ENCODE data around the gene SIRT2.
"Not testable (repeated sequence)": the region's sequence is repeated elsewhere in the genome, so short reads cannot be mapped to it uniquely, and the experiment has no call there.

Gene SIRT2

GRCh38 chr19:38880882-38881609 is 18.4 kb downstream of the SIRT2 start:
- H3K36me3 Mint-ChIP-seq (ENCODE audit: insufficient read depth): peaks cover 25% of the 10 kb centered on the region
- no peaks in the 10 kb centered on the region for H3K9me3 Mint-ChIP-seq
- peak overlapping the region; percentile 71 for H3K27ac Mint-ChIP-seq (ENCODE audit: low read depth)
- ATAC-seq (replicated peaks; ENCODE audit: extremely low read depth, poor library complexity, severe bottlenecking) (no peak), DNase-seq (ENCODE audit: low spot score in 2 of 2) (no peak)
- H3K27me3 Mint-ChIP-seq: no peaks in the 10 kb centered on the region
- H3K4me1 Mint-ChIP-seq: peaks cover 30% of the 10 kb centered on the region
- H3K4me3 Mint-ChIP-seq: no peak overlapping the region

- Mint-ChIP-seq H3K27me3 (no peaks in the 10 kb centered on the region), H3K9me3 (no peaks in the 10 kb centered on the region), H3K4me1 (peaks cover 31% of the 10 kb centered on the region), H3K4me3 (peak overlapping the region; percentile 46), H3K27ac (ENCODE audit: low read depth) (no peak overlapping the region), H3K36me3 (ENCODE audit: insufficient read depth) (peaks cover 26% of the 10 kb centered on the region)
- no peak for ATAC-seq (replicated peaks; ENCODE audit: extremely low read depth, poor library complexity, severe bottlenecking)
- no peak for DNase-seq (ENCODE audit: low spot score in 2 of 2)
Measured at GRCh38 chr19:38880076-38880881, 19.1 kb downstream of the SIRT2 start.

GRCh38 chr19:38879400-38879751 is 20.0 kb downstream of the SIRT2 start:
- H3K4me3 Mint-ChIP-seq: peak overlapping the region; percentile 46
- H3K27me3 Mint-ChIP-seq: no peaks in the 10 kb centered on the region
- no peak for ATAC-seq (replicated peaks; ENCODE audit: extremely low read depth, poor library complexity, severe bottlenecking)
- H3K4me1 Mint-ChIP-seq: peaks cover 31% of the 10 kb centered on the region
- H3K27ac Mint-ChIP-seq (ENCODE audit: low read depth): no peak overlapping the region
- no peaks in the 10 kb centered on the region for H3K9me3 Mint-ChIP-seq
- H3K36me3 Mint-ChIP-seq (ENCODE audit: insufficient read depth): peaks cover 26% of the 10 kb centered on the region
- no peak for DNase-seq (ENCODE audit: low spot score in 2 of 2)

- H3K27ac Mint-ChIP-seq (ENCODE audit: low read depth): peak overlapping the region; percentile 98
- H3K9me3 Mint-ChIP-seq: no peaks in the 10 kb centered on the region
- peaks cover 26% of the 10 kb centered on the region for H3K36me3 Mint-ChIP-seq (ENCODE audit: insufficient read depth)
- no peaks in the 10 kb centered on the region for H3K27me3 Mint-ChIP-seq
- DNase-seq (ENCODE audit: low spot score in 2 of 2): no peak
- ATAC-seq (replicated peaks; ENCODE audit: extremely low read depth, poor library complexity, severe bottlenecking): no peak
- H3K4me3 Mint-ChIP-seq: peak overlapping the region; percentile 81
- H3K4me1 Mint-ChIP-seq: peaks cover 31% of the 10 kb centered on the region
Measured at GRCh38 chr19:38878575-38879399, 20.6 kb downstream of the SIRT2 start.

GRCh38 chr19:38877781-38878574 is 21.4 kb downstream of the SIRT2 start, which contains the start of gene RINL:
RINL (minus strand) TSS chr19:38878275; CDS start chr19:38876742, 1,533 bp downstream.
- H3K4me1 Mint-ChIP-seq: peaks cover 31% of the 10 kb centered on the region
- H3K9me3 Mint-ChIP-seq: no peaks in the 10 kb centered on the region
- peak within 1 kb of the TSS; percentile 81 for H3K4me3 Mint-ChIP-seq
- DNase-seq (ENCODE audit: low spot score in 2 of 2) (peak; percentile 45 to 50), ATAC-seq (replicated peaks; ENCODE audit: extremely low read depth, poor library complexity, severe bottlenecking) (peak; percentile 91)
- peaks cover 20% of the 10 kb centered on the region for H3K36me3 Mint-ChIP-seq (ENCODE audit: insufficient read depth)
- no peaks in the 10 kb centered on the region for H3K27me3 Mint-ChIP-seq
- H3K27ac Mint-ChIP-seq (ENCODE audit: low read depth): peak within 1 kb of the TSS; percentile 98

GRCh38 chr19:38875656-38876395 is 23.6 kb downstream of the SIRT2 start:
- Mint-ChIP-seq H3K27ac (ENCODE audit: low read depth) (peak overlapping the region; percentile 25), H3K4me1 (peaks cover 27% of the 10 kb centered on the region), H3K9me3 (no peaks in the 10 kb centered on the region), H3K36me3 (ENCODE audit: insufficient read depth) (peaks cover 15% of the 10 kb centered on the region), H3K4me3 (peak overlapping the region; percentile 43), H3K27me3 (no peaks in the 10 kb centered on the region)
- no peak for ATAC-seq (replicated peaks; ENCODE audit: extremely low read depth, poor library complexity, severe bottlenecking)
- DNase-seq (ENCODE audit: low spot score in 2 of 2): no peak

- not testable (repeated sequence) for H3K4me3 Mint-ChIP-seq; H3K9me3 Mint-ChIP-seq; DNase-seq (ENCODE audit: low spot score in 2 of 2); ATAC-seq (replicated peaks; ENCODE audit: extremely low read depth, poor library complexity, severe bottlenecking); H3K27me3 Mint-ChIP-seq
- Mint-ChIP-seq H3K4me1 (peaks cover 37% of the 10 kb centered on the region), H3K36me3 (ENCODE audit: insufficient read depth) (peaks cover 15% of the 10 kb centered on the region), H3K27ac (ENCODE audit: low read depth) (peak overlapping the region; percentile 47)
Measured at GRCh38 chr19:38873400-38873799, 26.0 kb downstream of the SIRT2 start.

- H3K27ac Mint-ChIP-seq (ENCODE audit: low read depth): peak overlapping the region; percentile 95
- no peaks in the 10 kb centered on the region for H3K27me3 Mint-ChIP-seq
- DNase-seq (ENCODE audit: low spot score in 2 of 2) (no peak), ATAC-seq (replicated peaks; ENCODE audit: extremely low read depth, poor library complexity, severe bottlenecking) (no peak)
- peaks cover 20% of the 10 kb centered on the region for H3K36me3 Mint-ChIP-seq (ENCODE audit: insufficient read depth)
- no peaks in the 10 kb centered on the region for H3K9me3 Mint-ChIP-seq
- peak overlapping the region; percentile 86 for H3K4me3 Mint-ChIP-seq
- H3K4me1 Mint-ChIP-seq: peaks cover 24% of the 10 kb centered on the region
Measured at GRCh38 chr19:38870612-38871011, 28.8 kb downstream of the SIRT2 start.

GRCh38 chr19:38869836-38870607 is 29.4 kb downstream of the SIRT2 start:
- Mint-ChIP-seq H3K27ac (ENCODE audit: low read depth) (peak overlapping the region; percentile 95), H3K9me3 (no peaks in the 10 kb centered on the region), H3K27me3 (no peaks in the 10 kb centered on the region), H3K4me1 (peaks cover 30% of the 10 kb centered on the region), H3K36me3 (ENCODE audit: insufficient read depth) (peaks cover 26% of the 10 kb centered on the region), H3K4me3 (peak overlapping the region; percentile 86)
- DNase-seq (ENCODE audit: low spot score in 2 of 2) (peak; percentile 90 to 93), ATAC-seq (replicated peaks; ENCODE audit: extremely low read depth, poor library complexity, severe bottlenecking) (peak; percentile 79)

- ATAC-seq (replicated peaks; ENCODE audit: extremely low read depth, poor library complexity, severe bottlenecking): no peak
- H3K36me3 Mint-ChIP-seq (ENCODE audit: insufficient read depth): peaks cover 31% of the 10 kb centered on the region
- peak overlapping the region; percentile 86 for H3K4me3 Mint-ChIP-seq
- DNase-seq (ENCODE audit: low spot score in 2 of 2): no peak
- H3K27me3 Mint-ChIP-seq: no peaks in the 10 kb centered on the region
- H3K9me3 Mint-ChIP-seq: no peaks in the 10 kb centered on the region
- H3K4me1 Mint-ChIP-seq: peaks cover 38% of the 10 kb centered on the region
- H3K27ac Mint-ChIP-seq (ENCODE audit: low read depth): peak overlapping the region; percentile 95
Measured at GRCh38 chr19:38869160-38869835, 30.1 kb downstream of the SIRT2 start.
